IMR-90 (cell line): ENCODE measurements around the gene KCNJ8. TPM values are rescaled to one million over a fixed set of nuclear protein-coding genes. Genes with fewer than 3 reads are reported as not detected.
A peak's percentile ranks its signal among the peaks of the same experiment; 100 is the strongest.
"Not testable (repeated sequence)": the region's sequence is repeated elsewhere in the genome, so short reads cannot be mapped to it uniquely, and the experiment has no call there.

Experiments
- ATAC-seq: fragments of 200-7000 bp; cut with Tn5 transposase; 2 replicates; pipeline ENCODE4 v1.9.1; 2020; ENCODE audit warnings: low read depth, mild to moderate bottlenecking, moderate library complexity
- BruUV-seq: library from RNA; stranded (reverse); fragments of 400-500 nt; replicated peaks from 2 replicates; lab custom pipeline; 2021; lab: Mats Ljungman, UMichigan
- CTCF ChIA-PET: fragments of 300-600 bp; formaldehyde crosslinking; extraction: SDS; loops from one replicate; lab custom pipeline; 2021; ENCODE audit warnings: antibody characterized with exemption; lab: Yijun Ruan, JAX
- POLR2A ChIA-PET: fragments of 300-600 bp; sonication (Branson Sonifier 250); formaldehyde crosslinking; loops from one replicate; lab custom pipeline; 2022; ENCODE audit warnings: antibody characterized with exemption; ENCODE audit not compliant: unreplicated experiment; lab: Charles Lee
- DNase-seq: peaks from one replicate; pipeline ENCODE4 v3.0.0; 2013
- H2AFZ ChIP-seq: replicated peaks from 2 replicates; pipeline ENCODE3; 2013; ENCODE audit warnings: low read length, mild to moderate bottlenecking; ENCODE audit not compliant: poor library complexity
- H2AK5ac ChIP-seq: 2 replicates; pipeline ENCODE4 v1.6.1; 2013; ENCODE audit warnings: low read depth, low read length, inconsistent platforms
- H2AK9ac ChIP-seq: replicated peaks from 2 replicates; pipeline ENCODE3; 2013; ENCODE audit warnings: mild to moderate bottlenecking, low read depth, low read length, moderate library complexity; ENCODE audit not compliant: poor library complexity
- H2BK120ac ChIP-seq: 2 replicates; pipeline ENCODE4 v1.6.1; 2013; ENCODE audit warnings: low read depth, low read length, inconsistent platforms
- H2BK15ac ChIP-seq: 3 replicates; pipeline ENCODE4 v1.6.1; 2013; ENCODE audit warnings: low read depth, low read length, inconsistent platforms
- H2BK20ac ChIP-seq: 2 replicates; pipeline ENCODE4 v1.6.1; 2013; ENCODE audit warnings: low read depth, mild to moderate bottlenecking, inconsistent platforms, low read length, moderate library complexity
- H2BK5ac ChIP-seq: 2 replicates; pipeline ENCODE4 v1.6.1; 2013; ENCODE audit warnings: mild to moderate bottlenecking, low read depth, low read length, inconsistent platforms; ENCODE audit not compliant: poor library complexity, severe bottlenecking
- H3K14ac ChIP-seq: replicated peaks from 2 replicates; pipeline ENCODE4 v1.6.1; 2013; ENCODE audit warnings: low read depth, low read length, inconsistent platforms
- H3K18ac ChIP-seq: 2 replicates; pipeline ENCODE4 v1.6.1; 2013; ENCODE audit warnings: low read depth, low read length, control low read depth
- H3K23ac ChIP-seq: 2 replicates; pipeline ENCODE4 v1.6.1; 2013; ENCODE audit warnings: low read depth, low read length, inconsistent platforms
- H3K27ac ChIP-seq: 2 replicates; pipeline ENCODE4 v1.5.1; 2013; ENCODE audit warnings: mild to moderate bottlenecking, control low read depth, low read length; ENCODE audit not compliant: insufficient read depth
- H3K27me3 ChIP-seq: 2 replicates; pipeline ENCODE4 v1.6.1; 2013; ENCODE audit warnings: low read length; ENCODE audit not compliant: control insufficient read depth, insufficient read depth
- H3K36me3 ChIP-seq: 2 replicates; pipeline ENCODE4 v1.6.1; 2013; ENCODE audit warnings: low read length, mixed read lengths; ENCODE audit not compliant: control insufficient read depth, insufficient read depth
- H3K4ac ChIP-seq: 2 replicates; pipeline ENCODE4 v1.6.1; 2013; ENCODE audit warnings: low read depth, low read length, inconsistent platforms
- H3K4me1 ChIP-seq: 2 replicates; pipeline ENCODE4 v1.6.1; 2013; ENCODE audit warnings: low read length, mixed read lengths; ENCODE audit not compliant: control insufficient read depth, insufficient read depth
- H3K4me2 ChIP-seq: 2 replicates; pipeline ENCODE4 v1.6.1; 2013; ENCODE audit warnings: low read depth, mild to moderate bottlenecking, control low read depth, low read length, moderate library complexity
- H3K4me3 ChIP-seq: 2 replicates; pipeline ENCODE4 v1.5.1; 2013; ENCODE audit warnings: low read depth, mild to moderate bottlenecking, control low read depth, low read length, moderate library complexity; ENCODE audit not compliant: insufficient read depth
- H3K56ac ChIP-seq: 2 replicates; pipeline ENCODE4 v1.6.1; 2013; ENCODE audit warnings: low read length, inconsistent platforms; ENCODE audit not compliant: insufficient read depth; ENCODE audit errors: extremely low read depth
- H3K79me1 ChIP-seq, 2 experiments: 2 replicates each; pipeline ENCODE4 v1.6.1; 2013; ENCODE audit warnings: low read length in 2 of 2, inconsistent platforms in 1 of 2, low read depth in 1 of 2
- H3K9ac ChIP-seq: 2 replicates; pipeline ENCODE4 v1.6.1; 2013; ENCODE audit warnings: low read depth, low read length, control low read depth
- H3K9me1 ChIP-seq: 2 replicates; pipeline ENCODE4 v1.6.1; 2013; ENCODE audit warnings: low read length, inconsistent platforms; ENCODE audit not compliant: insufficient read depth
- H3K9me3 ChIP-seq: 2 replicates; pipeline ENCODE4 v1.6.1; 2013; ENCODE audit warnings: low read length; ENCODE audit not compliant: control insufficient read depth, insufficient read depth
- H4K20me1 ChIP-seq: 2 replicates; pipeline ENCODE4 v1.6.1; 2013; ENCODE audit warnings: low read length, inconsistent platforms; ENCODE audit not compliant: insufficient read depth
- H4K5ac ChIP-seq: 2 replicates; pipeline ENCODE4 v1.6.1; 2013; ENCODE audit warnings: mild to moderate bottlenecking, low read depth, low read length, control low read depth
- H4K8ac ChIP-seq, 2 experiments: 2 replicates each; pipeline ENCODE4 v1.6.1; 2013; ENCODE audit warnings: low read depth in 2 of 2, low read length in 2 of 2, control low read depth in 1 of 2, inconsistent platforms in 1 of 2
- H4K91ac ChIP-seq: 2 replicates; pipeline ENCODE4 v1.6.1; 2013; ENCODE audit warnings: low read depth, low read length, inconsistent platforms; ENCODE audit not compliant: insufficient read depth
- WGBS, 2 experiments: methylation state at CpG; one replicate each; pipeline versions ENCODE4 v1.1.5 to v1.1.7; 2013; ENCODE audit warnings: missing lambda C conversion rate in 2 of 2; ENCODE audit not compliant: insufficient read length in 1 of 2; ENCODE audit errors: extremely low coverage in 2 of 2; 5-methylcytosine and 5-hydroxymethylcytosine counted together
- dilution Hi-C: fragments of 300-500 bp; cut with HindIII; formaldehyde crosslinking; loops from one replicate; pipeline ENCODE4 v1.14.3; 2018; ENCODE audit warnings: low sequenced_read_pairs; ENCODE audit not compliant: unreplicated experiment
- in situ Hi-C: fragments of 300-500 bp; cut with MboI; formaldehyde crosslinking; loops from 3 replicates; pipeline ENCODE4 v1.14.3; 2019; ENCODE audit warnings: low sequenced_read_pairs, inconsistent platforms, mixed read lengths
- intact Hi-C: fragments of 100-400 bp; cut with micrococcal nuclease; formaldehyde crosslinking; loops from 2 replicates; pipeline ENCODE4 v1.10.0; 2022
- polyA plus RNA-seq, 3 experiments: library from polyadenylated mRNA; depleted of rRNA; stranded (reverse); fragments of >200 nt; gene quantifications; 2 replicates each; pipeline ENCODE4 v1.2.3, GENCODE V29; 2012; ENCODE audit warnings: low replicate concordance in 1 of 3
- total RNA-seq: library from RNA; depleted of rRNA; stranded (reverse); fragments of >200 nt; gene quantifications from 2 replicates; pipeline ENCODE4 v1.2.3, GENCODE V29; 2012

KCNJ8 gene
- total and polyA plus RNA-seq, 2 of the 4 experiments (the other 2 are of a cell fraction) = 8.0 to 15.8 TPM

GRCh38 chr12:21794807-21795595, 20.5 kb upstream of the KCNJ8 start:
- H3K56ac ChIP-seq, BruUV-seq, H3K23ac ChIP-seq, H2AFZ ChIP-seq, H2BK20ac ChIP-seq, H3K9me3 ChIP-seq, H4K91ac ChIP-seq, H3K4ac ChIP-seq, H2AK5ac ChIP-seq, dilution Hi-C loops, H2BK5ac ChIP-seq, H4K20me1 ChIP-seq, H3K79me1 ChIP-seq, in situ Hi-C loops, H4K5ac ChIP-seq, H3K4me3 ChIP-seq, intact Hi-C loops, H3K9ac ChIP-seq, H3K18ac ChIP-seq, H3K9me1 ChIP-seq, H3K36me3 ChIP-seq, H3K4me1 ChIP-seq, H4K8ac ChIP-seq, H3K27ac ChIP-seq, H2AK9ac ChIP-seq, H3K14ac ChIP-seq, ATAC-seq, H2BK15ac ChIP-seq, POLR2A ChIA-PET, H2BK120ac ChIP-seq, H3K4me2 ChIP-seq, H3K27me3 ChIP-seq: not testable (repeated sequence)
- WGBS, 2 experiments = 94% methylated on average over 3 of the region's 8 CpGs; no CpG with 5 or more reads in 1 of the 2 experiments
- CTCF ChIA-PET = interaction anchor here (0.6 kb wide), 1 partner anchor 1648 kb away, joined by 5 read pairs; no protein-coding TSS in a partner anchor
- peak; percentile 20 for DNase-seq

GRCh38 chr12:21789687-21790086, 15.2 kb upstream of the KCNJ8 start:
- dilution Hi-C loops, H3K4ac ChIP-seq, H3K9me1 ChIP-seq, H4K8ac ChIP-seq, H3K56ac ChIP-seq, H3K18ac ChIP-seq, DNase-seq, ATAC-seq, H2AK5ac ChIP-seq, H2BK120ac ChIP-seq, H3K4me1 ChIP-seq, H2BK20ac ChIP-seq, POLR2A ChIA-PET, H4K20me1 ChIP-seq, BruUV-seq, intact Hi-C loops, H2BK15ac ChIP-seq, H3K23ac ChIP-seq, H2AK9ac ChIP-seq, in situ Hi-C loops, H3K14ac ChIP-seq, H3K9ac ChIP-seq, H3K27ac ChIP-seq, H3K79me1 ChIP-seq, H4K5ac ChIP-seq, H3K4me2 ChIP-seq, H3K36me3 ChIP-seq, CTCF ChIA-PET, H2BK5ac ChIP-seq, H3K4me3 ChIP-seq, H3K27me3 ChIP-seq, H3K9me3 ChIP-seq, H4K91ac ChIP-seq, H2AFZ ChIP-seq: not testable (repeated sequence)
- no CpG with 5 or more reads among the region's 4 CpGs for WGBS, 2 experiments
